Amniotic epithelial cell (primary cell): ENCODE data around the gene GRK5.
"Not testable (repeated sequence)": the region's sequence is repeated elsewhere in the genome, so short reads cannot be mapped to it uniquely, and the experiment has no call there.

Source experiments
- DNase-seq: peaks from one replicate; pipeline ENCODE4 v3.0.0-alpha.2; 2010; ENCODE audit warnings: low read depth

Gene GRK5

DNA sequence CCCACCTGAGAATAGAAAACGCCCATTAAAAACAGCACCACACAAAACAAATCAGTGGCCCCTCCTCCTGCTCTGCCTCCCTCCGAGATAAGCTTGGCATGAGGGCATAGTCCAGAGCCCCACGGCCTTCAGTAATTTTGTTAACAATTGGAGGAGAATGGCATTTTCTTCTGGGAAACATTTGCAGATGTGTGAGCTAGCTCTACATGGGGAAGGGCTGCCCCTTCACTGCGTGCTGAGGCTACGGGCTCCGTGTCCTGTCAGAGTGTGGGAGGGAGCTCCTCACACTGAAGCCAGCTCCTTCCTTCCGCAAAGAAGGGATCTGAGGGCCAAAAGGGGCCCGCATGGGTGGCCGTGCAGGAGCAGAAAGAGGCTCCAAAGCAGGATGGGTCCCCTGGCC lies 15.2 kb downstream of the GRK5 start:
- no peak for DNase-seq

DNA sequence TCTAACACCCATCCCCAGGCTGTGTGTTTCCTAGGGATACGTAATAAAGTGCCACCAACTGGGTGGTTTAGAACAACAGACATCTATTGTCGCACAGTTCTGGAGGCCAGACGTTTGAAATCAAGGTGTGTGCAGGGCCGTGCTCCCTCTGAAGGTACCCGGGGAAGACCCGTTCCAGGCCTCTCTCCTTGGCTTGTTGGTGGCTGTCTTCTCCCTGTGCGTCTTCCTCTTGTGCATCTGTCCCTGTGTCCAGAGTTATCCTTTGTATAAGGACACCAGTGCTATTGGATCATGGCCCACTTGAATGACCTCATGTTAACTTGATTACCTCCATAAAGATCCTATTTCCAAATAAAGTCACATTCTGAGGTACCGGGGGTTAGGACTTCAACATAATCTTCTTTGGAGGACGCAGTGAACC lies 15.6 kb downstream of the GRK5 start:
- no peak for DNase-seq

- no peak for DNase-seq
Observed at GRCh38 chr10:119225083-119225658, 17.8 kb downstream of the GRK5 start.

DNA sequence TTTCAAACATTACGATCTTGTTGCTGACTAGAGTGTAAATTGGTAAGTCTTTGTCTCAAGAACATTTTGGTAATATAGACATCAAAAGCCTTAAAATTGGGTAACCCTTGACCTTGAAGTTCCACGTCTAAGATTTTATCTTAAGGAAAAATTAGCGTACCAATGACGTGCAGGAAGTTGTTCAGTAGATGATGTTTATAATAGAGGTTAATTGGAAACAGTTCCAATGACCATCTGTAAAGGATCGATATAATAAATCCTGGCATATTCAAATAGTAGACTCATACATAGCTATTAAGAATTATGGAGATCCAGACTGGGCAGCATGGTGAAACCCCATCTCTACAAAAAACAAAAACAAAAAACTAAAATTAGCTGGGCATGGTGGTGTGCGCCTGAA lies 20.5 kb downstream of the GRK5 start:
- no peak for DNase-seq

- DNase-seq = no peak
Observed at GRCh38 chr10:119231654-119232053, 24.3 kb downstream of the GRK5 start.

GRCh38 chr10:119232439-119232838 lies 25.1 kb downstream of the GRK5 start:
- not testable (repeated sequence) for DNase-seq

GRCh38 chr10:119233123-119233820 lies 25.9 kb downstream of the GRK5 start:
- no peak for DNase-seq

- DNase-seq = peak; percentile 71
Observed at GRCh38 chr10:119233821-119234220, 26.4 kb downstream of the GRK5 start.

DNA sequence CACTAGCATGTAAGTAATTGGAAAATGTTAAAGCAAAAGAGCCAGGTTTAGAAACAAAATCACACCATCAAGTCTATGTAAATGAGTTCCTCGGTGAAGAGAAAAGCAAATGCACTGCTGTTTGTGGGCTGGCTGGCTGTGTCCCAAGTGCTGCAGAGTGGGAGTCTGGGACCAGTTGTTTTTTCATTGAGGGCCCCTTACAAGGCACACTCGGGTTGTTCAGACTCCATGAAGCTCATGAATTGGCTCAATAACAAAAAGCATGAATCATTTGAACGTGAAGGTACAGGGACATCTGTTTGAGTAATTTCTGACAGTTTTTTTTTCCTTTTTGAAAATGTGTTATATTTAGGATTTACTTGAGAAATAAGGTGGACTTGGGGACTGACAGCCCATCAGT lies 28.0 kb downstream of the GRK5 start:
- DNase-seq = peak; percentile 64

GRCh38 chr10:119237722-119238436 lies 30.5 kb downstream of the GRK5 start:
- no peak for DNase-seq

GRCh38 chr10:119238577-119238976 lies 31.2 kb downstream of the GRK5 start:
- no peak for DNase-seq

- DNase-seq = not testable (repeated sequence)
Observed at GRCh38 chr10:119239015-119239414, 31.6 kb downstream of the GRK5 start.

DNA sequence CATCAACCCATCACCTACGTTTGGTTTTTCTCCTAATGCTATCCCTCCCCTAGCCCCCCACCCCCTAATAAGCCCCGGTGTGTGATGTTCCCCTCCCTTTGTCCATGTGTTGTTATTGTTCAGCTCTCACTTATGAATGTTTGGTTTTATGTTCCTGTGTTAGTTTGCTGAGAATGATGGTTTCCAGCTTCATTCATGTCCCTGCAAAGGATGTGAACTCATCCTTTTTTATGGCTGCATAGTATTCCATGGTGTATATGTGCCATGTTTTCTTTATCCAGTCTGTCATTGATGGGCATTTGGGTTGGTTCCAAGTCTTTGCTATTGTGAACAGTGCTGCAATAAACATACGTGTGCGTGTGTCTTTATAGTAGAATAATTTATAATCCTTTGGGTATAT lies 32.3 kb downstream of the GRK5 start:
- DNase-seq = not testable (repeated sequence)

GRCh38 chr10:119241066-119241465 lies 33.7 kb downstream of the GRK5 start:
- no peak for DNase-seq

GRCh38 chr10:119242186-119242585 lies 34.8 kb downstream of the GRK5 start:
- DNase-seq = no peak

- DNase-seq = no peak
Observed at GRCh38 chr10:119243488-119243887, 36.1 kb downstream of the GRK5 start.

- no peak for DNase-seq
Observed at GRCh38 chr10:119243967-119244366, 36.6 kb downstream of the GRK5 start.

GRCh38 chr10:119245272-119245671 lies 37.9 kb downstream of the GRK5 start:
- DNase-seq = no peak

DNA sequence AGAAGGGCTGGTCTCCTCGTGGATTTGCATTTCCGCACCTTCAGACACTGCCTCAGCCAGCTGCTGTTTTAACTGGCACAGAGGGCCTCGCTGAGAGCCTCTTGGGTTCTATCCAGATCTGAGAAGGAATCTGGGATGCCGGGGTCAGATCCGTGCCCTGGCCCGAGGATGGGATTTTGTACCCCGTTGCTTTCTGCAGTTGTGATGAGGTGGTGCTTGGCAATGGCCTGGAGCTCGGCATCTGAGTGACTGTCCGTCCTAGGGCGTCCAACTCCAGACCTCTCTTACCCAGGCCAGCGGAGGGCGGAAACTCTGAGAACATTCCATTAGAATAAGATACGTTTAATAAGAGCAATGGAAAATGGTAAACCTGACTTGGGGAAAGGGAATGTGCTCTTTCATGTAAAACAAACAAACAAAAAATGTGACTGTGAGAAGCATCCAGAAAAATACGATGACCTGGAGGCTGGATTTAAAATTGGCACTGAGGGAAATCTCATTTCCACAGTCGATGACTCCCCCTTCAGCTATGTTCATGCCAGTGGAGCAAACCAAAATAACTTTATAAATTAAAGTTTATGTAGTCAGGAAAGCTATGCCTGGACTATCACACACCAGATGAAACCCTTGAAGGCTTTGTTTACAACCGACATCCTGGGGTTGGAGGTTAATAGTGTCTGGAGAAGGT lies 39.6 kb downstream of the GRK5 start:
- peak; percentile 90 for DNase-seq

DNA sequence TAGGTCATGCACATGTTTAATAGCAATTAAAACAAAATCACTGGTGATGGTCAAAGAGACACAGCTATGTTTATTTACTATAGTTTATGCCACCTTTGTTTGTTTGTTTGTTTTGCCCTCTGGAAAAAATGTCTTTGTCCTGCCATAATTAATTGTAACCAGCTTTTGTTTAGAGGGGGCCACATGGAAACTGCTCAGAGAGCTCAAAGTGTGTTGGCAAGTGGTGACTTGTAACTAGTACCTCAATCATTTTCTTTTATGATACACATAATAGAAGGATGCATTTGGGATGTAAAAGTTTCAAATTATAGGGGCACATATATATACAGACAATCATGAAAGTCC lies 40.2 kb downstream of the GRK5 start:
- DNase-seq = no peak

DNA sequence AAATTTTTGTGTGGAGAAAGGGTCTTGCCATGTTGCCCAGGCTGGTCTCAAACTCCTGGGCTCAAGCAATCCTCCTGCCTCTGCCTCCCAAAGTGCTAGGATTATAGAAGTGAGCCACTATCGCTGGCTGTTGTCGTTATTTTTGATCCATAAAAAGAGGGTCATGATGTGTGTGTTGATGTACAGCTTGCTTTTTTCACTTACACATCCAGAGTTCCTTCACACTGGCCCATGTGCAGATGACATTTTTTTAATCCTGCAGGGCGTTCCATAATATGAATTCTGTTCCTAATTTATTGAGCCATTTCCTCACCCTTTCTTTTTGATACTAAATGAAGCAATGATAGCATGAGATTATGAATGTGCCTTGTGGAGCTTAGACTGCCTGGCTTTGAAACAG lies 40.8 kb downstream of the GRK5 start:
- no peak for DNase-seq

GRCh38 chr10:119248681-119249080 lies 41.3 kb downstream of the GRK5 start:
- no peak for DNase-seq
